Right renal pelvis (tissue), 4 donors: ENCODE measurements around the gene GP2. TPM values are rescaled to one million over a fixed set of nuclear protein-coding genes. Genes with fewer than 3 reads are reported as not detected.

ENCODE experiments used
- DNase-seq, 4 donors: peaks; one replicate each; pipeline ENCODE4 v3.0.0-alpha.2; 2013; ENCODE audit warnings: low read depth in 4 of 4, low spot score in 3 of 4, missing footprints in 1 of 4
- polyA plus RNA-seq, 4 donors: library from polyadenylated mRNA; unstranded; fragments of 120-200 nt; gene quantifications; one replicate each; pipeline ENCODE4 v1.2.1, GENCODE V29; 2013; ENCODE audit not compliant: insufficient read length in 4 of 4

Gene GP2
- 1 to 10 TPM; 1.6 to 4.6 (median 2.9) TPM for polyA plus RNA-seq

DNA sequence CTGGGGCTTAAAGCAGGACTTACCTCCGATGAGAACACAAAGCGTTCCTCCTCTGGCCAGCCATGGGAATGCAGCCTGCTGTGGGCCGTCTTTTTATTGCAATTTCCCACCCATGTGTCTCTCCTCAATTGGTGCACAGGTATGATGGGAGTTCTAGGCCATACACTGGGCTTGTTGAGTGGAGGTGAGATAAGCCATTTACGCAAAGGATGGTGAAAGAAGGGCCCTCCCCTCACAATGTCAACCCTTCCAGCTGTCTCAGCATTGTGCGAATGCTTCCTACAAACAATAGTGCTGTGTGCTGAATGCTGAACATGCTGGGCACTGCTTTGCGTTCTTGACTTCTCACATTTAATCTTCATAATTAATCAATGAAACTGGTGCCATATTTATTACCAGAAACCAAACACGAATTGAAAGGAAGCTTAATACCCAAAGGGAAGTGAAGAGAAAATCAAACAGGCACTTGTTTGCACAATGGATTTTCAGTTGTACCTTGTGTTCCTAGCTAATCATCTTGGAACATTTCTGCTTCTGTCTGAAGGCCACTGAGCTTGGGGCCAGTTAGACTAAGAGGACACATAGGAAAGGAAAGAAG is at the start of gene GP2:
Gene GP2 (minus strand): TSS at position 70 of the 598 bp plus-strand sequence. CDS start 1,082 bp downstream, outside the sequence.
- DNase-seq, result no peak

DNA sequence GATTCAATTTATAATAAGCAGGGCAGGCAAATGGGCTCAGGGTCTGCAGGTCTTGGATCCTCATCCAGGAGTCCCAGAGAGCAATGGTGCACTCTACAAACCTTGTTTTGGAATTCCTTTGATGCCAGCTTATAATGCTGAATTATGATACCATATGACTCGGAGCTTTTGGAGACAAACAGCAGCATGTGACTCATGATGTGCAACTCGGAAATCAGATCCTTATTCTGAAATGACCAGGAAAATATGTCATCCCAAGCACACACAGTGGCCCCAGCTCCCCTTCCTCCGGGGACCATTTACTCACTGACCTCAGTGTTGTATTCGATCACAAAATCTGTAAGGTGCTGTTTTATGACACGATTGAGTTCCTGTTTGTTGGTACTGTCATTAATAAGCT is 45.4 kb upstream of the GP2 start:
- no peak for DNase-seq

DNA sequence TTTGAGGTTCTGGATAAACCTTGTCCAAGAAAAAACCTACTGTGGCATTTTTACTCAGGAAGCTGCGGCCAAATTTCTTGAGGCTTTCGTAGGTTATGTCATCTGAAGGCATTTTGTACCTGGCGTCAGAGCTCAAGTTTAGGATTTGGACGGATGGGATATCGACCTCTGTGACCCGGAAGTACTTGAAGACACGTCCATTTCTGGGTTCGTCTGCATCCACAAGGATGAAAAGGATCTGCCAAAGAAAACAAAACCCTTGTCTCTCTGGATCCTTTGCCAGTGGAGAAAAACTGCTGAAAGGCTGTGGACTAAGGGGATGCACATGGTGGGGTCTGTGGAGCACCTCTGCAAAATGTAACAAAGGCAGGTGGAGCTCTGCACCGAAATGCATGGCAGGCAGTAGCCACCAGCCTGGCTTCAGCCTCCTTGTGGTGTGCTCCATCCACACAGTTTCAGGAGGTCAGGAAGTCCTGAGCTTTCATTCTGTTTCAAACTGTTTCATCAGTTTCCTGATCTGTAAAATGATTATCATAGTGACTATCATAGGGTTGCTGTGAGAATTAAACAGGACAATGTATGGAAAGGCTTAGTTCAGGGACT is 42.2 kb upstream of the GP2 start:
- DNase-seq, result no peak

DNA sequence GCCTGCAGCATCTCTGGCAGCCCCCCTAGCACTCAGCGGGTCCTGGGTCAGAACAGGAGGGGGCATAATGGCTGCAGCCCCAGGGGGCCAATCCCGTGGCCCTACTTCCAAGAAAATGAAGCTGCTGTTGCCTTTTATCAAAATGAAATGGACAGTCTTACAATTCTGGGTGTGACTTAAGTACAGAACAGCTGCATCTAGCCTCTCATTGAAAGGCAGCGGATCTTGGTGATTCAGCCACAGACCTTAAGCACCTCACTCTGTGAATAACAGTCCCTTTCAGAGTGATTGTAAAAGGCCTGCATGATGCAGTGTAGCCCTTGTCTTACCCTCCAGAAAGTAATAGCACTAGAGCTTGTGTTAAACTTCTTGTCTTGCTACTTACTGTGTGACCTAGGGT is 36.7 kb upstream of the GP2 start:
- DNase-seq, result no peak

DNA sequence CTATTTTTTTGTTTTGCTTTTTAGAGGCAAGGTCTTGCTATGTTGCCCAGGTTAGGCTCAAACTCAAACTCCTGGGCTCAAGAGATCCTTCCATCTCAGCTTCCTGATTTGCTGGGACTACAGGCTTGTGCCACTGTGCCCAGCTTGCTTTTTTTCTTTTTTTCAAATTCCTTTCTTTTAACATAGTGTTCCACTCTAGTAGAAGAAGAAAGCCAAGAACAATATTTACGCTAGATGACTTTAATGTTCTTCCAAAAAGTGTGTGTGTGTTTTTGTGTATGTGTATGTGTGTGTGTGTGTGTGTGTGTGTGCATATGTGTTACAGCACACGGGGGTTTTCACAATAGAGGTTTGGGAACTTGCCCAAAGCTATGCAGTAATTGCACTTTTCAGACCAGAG is 35.9 kb upstream of the GP2 start:
- no peak for DNase-seq

DNA sequence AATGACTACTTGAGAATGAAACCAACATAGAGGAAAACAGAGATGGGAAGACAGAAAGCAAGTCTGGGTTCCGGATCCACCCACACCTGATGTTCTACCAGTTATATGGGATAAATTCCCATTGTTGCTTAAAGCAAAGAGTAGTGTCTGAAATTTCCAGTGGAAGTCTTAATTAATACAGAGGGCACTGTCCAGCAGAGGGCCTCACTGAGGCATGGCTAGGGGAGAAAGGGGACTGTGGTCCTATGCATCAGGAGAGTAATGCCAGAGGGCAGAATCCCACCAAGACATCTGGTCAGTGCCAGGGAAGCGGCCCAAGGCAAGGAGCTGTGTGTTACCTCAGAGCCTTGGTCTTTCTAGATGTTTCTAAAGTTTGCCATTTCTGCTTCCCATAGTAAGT is 32.7 kb upstream of the GP2 start:
- DNase-seq, result no peak

DNA sequence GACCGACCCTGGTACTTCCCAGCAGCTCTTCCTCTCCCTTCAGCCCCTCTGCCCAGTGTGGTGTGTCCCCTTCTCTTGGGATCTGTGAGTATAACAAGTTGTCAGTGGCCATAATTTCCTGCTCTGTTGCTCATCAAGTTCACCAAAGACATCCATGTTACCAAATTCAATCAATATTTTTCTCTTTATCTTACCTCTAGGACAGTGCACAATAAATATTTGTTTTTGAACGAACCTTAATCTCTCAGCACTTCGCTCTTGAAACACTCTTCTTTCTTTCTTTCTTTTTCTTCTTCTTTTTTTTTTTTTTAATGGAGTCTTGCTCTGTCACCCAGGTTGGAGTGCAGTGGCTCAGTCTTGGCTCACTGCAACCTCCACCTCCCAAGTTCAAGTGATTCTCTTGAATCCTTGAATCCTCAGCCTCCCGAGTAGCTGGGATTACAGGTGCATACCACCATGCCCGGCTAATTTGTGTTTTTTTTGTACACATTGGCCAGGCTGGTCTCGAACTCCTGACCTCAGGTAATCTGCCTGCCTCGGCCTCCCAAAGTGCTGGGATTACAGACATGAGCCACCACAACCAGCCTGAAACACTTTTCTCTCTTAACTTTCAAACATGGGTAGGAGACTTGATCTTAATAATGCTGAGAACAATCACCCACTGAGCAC is 27.9 kb upstream of the GP2 start:
- no peak for DNase-seq

DNA sequence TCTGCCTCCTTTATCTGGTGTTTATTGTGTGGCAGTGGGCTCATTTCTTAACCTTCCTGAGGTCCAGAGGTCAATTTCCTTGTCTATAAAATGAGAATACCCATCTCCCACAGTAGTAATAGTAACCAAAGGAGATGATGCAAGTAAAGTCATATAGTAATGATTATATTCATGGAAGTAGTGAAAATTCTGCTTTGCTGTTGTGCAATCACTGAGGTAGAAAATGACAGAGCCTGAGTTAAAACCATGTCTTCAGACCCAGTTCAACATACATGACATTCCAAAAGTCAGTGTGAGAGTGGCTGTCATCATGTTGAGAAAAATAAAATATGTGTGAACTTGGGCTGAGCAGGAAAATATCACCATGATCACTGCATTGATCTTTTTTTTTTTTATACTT is 26.1 kb upstream of the GP2 start:
- DNase-seq, result no peak

DNA sequence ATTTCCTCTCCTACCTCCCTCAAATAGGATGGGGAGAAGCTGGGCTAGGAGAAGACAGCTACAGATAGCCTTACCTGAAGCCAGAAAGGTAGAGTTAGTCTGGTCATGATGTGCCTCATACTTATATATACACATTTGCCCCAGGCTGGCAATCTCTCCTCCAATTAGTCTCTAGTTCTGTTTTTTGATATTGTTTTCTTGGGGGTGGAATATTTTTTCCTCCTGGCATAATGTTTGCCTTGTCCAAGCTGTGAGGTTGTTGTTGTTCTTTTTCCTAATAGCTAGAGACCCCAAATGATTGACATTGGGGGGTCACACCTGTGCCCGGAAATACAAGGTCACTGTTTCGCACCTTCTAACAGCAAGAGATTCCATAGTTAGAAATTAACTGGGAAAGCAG is 25.3 kb upstream of the GP2 start, which contains the start of gene UMOD:
Gene UMOD (minus strand): TSS at position 101 of the 400 bp plus-strand sequence. CDS start 1,978 bp downstream, outside the sequence.
- DNase-seq, result no peak

DNA sequence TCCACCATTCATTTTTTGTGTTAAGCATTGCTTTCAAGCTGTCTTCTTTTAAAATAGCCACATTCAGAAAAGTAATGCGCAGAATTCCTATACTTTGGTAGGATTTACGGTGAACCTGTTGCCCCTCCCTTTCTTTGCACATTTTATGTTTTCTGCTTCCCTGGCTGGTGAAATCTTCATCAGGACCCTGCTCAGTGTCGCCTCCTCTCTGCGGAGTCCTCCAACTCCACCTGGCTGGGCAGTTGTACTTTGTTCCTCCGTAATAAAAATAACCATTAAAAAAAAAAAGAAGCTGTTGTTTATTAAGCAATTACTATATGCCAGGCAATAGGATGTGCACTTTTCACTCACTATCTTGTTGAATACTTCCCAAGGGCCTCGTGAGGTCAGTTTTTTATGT is 22.3 kb upstream of the GP2 start:
- no peak for DNase-seq

DNA sequence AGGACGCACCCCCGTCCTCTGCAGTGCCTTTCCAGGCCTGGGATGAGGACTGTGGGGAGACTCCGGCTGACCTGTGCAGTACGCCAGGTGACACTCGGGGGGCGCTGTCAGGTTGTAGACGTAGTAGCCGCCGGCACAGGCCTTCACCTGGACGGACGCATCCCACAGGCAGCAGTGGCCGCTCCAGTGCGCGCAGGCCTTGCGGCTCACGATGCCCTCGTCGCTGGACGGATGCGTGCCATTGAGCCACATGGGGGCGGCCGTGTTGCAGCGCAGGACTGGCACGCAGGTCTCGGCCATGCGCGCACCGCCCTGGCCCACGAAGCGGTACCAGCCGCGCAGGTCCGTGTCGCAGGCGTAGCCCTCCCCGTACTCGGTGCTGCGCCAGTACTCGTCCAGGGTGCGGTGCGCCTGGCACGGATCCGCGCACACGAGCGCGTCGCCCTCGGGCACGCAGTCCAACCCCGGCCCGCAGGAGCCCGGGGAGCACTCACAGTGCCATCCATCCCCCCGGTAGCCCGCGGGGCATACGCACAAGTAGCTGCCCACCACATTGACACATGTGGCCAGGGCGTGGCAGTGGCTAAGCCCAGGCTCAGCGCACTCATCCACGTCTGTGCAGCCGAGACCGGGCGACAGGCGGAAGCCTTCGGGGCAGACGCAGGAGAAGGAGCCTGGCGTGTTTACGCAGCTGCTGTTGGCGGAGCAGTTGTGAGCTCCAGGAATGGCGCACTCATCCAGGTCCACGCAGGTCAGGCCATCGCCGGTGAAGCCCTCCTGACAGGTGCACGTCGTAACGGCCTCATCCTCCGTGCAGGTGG is 21.3 kb upstream of the GP2 start:
- DNase-seq, result no peak

DNA sequence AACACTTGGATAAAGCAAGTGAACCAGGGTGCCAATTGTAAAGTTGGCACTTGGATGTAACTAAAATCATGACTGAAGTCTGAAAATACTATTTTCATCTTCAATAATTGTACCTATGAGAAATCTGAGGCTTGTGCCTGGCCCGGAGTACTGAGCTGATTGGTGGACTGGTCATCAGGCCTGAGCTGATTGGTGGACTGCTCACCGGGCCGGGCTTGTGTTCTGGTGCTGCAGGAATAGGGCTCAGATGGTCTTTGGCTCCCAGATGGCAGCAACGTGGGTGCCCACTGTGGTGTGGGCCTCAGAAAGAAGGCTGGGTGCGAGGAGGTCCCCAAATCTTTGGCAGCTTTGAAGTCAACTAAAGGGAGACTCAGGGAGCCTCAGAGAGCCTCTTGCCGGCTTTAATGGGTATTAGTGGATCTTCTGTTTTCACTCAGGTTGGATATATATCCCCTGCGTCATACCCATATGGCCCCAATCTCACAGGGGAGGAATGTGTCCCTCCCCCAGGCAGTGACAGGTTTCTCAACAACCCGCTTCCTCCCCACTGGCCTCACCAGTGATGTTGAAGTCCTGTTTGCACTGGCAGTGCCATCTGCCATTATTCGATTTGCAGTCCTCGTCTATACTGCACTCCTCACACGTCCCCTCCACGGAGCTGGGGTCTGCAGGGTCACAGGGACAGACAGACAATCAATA is 20.5 kb upstream of the GP2 start:
- DNase-seq, result no peak

DNA sequence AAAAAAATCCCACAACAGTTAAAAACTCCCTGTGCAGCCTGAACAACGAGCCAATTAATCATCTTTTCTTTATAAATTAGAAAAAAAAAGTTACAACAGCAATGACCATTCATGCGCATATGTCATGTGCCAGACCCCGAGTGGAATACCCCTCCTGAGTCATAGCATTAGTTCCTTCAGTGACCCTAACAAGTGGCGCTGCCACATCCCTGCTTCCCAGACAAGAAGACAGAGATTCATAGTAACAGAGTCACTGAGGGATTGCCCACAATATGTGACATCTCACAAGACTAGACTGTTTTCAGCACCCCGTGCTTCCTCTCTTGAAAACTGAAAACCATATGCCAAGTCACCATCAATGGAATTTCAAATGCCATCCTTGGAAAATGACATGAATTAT is 17.3 kb upstream of the GP2 start:
- no peak for DNase-seq

DNA sequence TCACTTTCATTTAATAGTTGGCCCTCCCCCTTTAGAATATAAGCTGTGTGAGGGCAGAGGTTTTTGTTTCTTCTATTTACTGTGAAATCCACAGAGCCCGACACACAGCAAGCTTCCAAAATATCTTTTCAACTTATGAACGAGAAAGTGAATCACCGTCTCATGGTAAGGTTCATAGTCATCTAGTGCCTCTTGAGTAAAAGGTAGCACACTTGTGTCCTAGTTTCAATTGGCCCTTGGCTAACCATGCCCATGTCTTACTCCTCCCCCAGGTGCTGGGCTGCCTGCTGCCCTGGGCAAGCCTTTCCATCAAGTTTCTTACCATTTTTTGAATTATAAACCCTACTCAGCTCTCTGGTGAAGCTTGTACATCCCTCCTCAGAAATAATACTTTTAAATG is 12.4 kb upstream of the GP2 start:
- no peak for DNase-seq

DNA sequence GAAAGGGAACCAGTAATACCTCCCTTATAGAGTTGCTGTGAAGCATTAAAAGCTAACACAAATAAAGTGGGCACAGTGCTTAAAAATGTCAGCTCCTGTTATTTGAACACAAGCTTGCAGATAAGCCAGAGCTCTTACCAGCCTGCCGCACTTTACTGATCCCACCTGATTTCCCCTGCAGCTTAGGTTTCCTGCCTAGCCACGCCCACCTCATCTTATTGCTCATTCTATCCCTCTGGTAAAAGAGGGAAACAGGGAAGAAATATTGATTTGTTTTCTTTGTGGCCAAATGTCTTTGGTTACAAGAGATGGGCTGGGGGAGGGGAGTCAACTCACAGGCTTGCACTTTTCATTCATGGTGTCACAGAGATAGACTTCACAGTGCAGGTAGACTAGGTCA is 9.6 kb upstream of the GP2 start:
- no peak for DNase-seq

DNA sequence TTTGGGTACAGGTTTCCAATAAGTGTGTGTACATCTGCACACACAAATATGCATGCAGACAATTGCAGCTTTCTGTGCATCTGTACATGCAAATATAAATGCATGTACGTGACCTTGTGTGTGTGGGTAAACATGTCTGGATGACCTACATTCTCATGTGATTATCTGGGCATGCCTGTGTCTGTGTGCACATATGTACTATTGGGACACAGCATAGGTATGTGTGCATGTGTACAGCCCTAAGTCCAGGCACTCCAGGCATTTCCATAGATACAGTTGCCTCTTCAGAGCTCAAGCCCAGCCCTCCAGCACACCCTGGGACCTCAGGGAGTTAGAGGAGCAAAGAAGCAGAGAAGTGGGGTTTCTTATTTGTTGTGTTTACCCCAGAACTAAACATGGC is 7.1 kb upstream of the GP2 start:
- DNase-seq, result no peak

DNA sequence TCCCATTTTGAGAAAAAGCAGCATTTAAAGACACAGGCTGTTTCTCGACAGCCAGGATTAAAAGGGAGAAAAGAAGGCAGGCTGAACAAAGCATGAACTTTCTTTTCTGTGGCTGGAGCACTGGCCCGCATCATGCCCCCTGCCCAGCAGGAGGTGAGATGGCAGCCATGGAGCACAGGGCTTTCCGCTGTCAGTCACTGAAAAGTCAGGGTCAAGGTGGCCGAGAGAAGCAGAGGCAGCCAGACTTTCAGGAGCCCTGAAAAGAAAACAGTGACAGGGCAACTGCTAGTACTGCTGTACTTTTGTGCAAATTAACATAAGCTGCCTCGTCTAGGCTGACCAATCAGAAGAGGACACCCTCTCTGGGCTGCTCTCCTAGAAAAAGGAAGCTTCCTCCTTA is 5.8 kb upstream of the GP2 start:
- DNase-seq, result no peak

DNA sequence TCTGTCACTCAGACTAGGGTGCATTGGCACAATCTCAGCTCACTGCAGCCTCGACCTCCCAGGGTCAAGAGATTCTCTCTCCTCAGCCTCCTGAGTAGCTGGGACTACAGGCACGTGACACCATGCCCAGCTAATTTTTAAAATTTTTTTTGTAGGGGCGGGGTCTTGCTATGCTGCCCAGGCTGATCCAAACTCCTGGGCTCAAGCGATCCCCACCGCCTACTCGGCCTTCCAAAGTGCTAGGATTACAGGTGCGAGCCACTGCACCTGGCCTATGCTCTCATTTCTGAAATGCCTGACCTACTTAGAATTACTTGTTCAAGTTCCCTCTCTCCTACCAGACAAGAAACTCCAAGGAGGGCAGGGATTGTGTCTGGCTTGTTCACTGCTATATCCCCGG is 5.1 kb upstream of the GP2 start:
- no peak for DNase-seq

DNA sequence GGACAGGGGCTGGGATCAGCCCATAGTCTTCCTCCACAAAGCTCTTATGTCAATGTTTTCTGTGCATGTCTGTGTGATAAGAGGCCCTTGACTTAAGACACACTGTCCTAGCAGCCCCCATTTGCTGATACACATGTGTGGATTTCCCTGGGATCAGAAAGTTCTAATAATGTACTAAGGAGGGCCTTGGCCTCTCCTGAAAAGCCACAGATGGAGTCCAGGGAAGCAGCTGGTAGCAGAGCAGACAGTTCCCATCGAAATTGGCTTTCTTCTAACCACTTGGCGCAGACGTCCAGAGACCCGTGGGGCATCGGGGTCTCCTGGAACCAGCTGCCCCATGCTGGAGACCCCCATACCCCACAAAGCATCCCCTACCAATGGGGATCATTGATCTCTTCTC is 4.3 kb upstream of the GP2 start:
- DNase-seq, result no peak

DNA sequence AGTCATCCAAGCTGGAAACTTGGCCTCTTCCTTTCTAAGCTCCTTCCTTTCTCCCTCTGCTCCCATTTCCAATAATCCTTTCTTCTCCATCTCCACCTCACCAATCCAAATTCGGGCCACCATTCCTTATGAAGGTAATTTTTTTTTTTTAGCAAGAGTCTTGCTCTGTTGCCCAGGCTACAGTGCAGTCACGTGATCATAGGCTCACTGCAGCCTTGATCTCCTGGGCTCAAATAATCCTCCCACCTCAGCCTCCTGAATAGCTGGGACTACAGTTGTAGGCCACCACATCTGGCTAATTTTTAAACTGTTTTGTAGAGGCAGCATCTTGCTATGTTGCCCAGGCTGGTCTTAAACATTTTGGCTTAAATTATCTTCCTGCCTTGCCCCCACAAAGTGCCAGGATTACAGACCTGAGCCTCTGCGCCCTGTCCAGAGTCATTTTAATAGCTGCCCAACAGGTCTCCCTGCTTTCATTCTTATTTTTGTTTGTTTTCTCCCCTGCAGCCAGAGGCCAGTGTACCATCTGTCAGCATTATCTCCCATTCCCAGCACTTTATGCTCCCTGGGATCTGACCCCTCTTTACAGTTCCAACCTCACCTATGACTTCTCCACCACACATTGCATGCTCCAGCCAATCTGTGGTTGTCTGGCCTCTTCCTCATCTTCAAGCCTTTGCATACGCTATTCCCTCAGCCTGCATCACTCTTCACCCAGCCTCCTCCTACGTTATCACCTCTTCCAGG is 2.3 kb upstream of the GP2 start:
- DNase-seq, result no peak
